HEK293 (cell line): Measurements from ENCODE around the gene NANS.

Source experiments
- CTCF ChIA-PET: fragments of 350-600 bp; formaldehyde crosslinking; extraction: SDS; loops from one replicate; lab custom pipeline; 2021; ENCODE audit warnings: antibody characterized with exemption; lab: Yijun Ruan, JAX
- POLR2A ChIA-PET: fragments of 300-600 bp; formaldehyde crosslinking; extraction: SDS; loops from one replicate; lab custom pipeline; 2020; ENCODE audit warnings: antibody characterized with exemption, inconsistent platforms; lab: Yijun Ruan, JAX
- H3K27ac ChIP-seq: fragments of 200-500 bp; sonication (Bioruptor generic); 2 replicates; pipeline ENCODE4 v1.5.1; 2014; ENCODE audit warnings: low read depth, low read length, control low read depth, inconsistent platforms; ENCODE audit errors: extremely low read depth
- H3K36me3 ChIP-seq, 2 experiments: fragments of 200-500 bp in 1 of 2; sonication (Bioruptor generic) in 1 of 2; 1 replicate in 1 of 2; 2 replicates in 1 of 2; pipeline ENCODE4 v1.5.1; 2014 to 2017; ENCODE audit warnings: inconsistent platforms in 2 of 2, low read length in 2 of 2; ENCODE audit not compliant: control insufficient read depth in 2 of 2, insufficient read depth in 1 of 2
- H3K4me1 ChIP-seq: fragments of 200-500 bp; sonication (Bioruptor generic); 2 replicates; pipeline ENCODE4 v1.5.1; 2014; ENCODE audit warnings: mild to moderate bottlenecking, low read length, inconsistent platforms; ENCODE audit not compliant: control insufficient read depth, insufficient read depth
- H3K4me3 ChIP-seq: 2 replicates; pipeline ENCODE4 v1.5.1; 2011; ENCODE audit warnings: low read depth, mild to moderate bottlenecking, control low read depth, low read length, moderate library complexity
- H3K9me3 ChIP-seq: fragments of 200-500 bp; sonication (Bioruptor generic); 2 replicates; pipeline ENCODE4 v1.5.1; 2014; ENCODE audit warnings: low read depth, low read length, inconsistent platforms; ENCODE audit not compliant: control insufficient read depth, insufficient read depth
- IKZF3 ChIP-seq: fragments of 450-650 bp; IDR thresholded peaks from 2 replicates; pipeline ENCODE4 v1.5.0; 2018; ENCODE audit warnings: missing biosample characterization, mild to moderate bottlenecking, missing genetic modification characterization, moderate library complexity
- KLF9 ChIP-seq: fragments of 450-650 bp; formaldehyde crosslinking; IDR thresholded peaks from 2 replicates; pipeline ENCODE4 v1.5.1; 2016; ENCODE audit warnings: missing biosample characterization, missing genetic modification characterization, low read depth
- MZF1 ChIP-seq: fragments of 450-650 bp; formaldehyde crosslinking; IDR thresholded peaks from 2 replicates; pipeline ENCODE4 v1.5.1; 2017; ENCODE audit warnings: missing biosample characterization, missing genetic modification characterization, borderline replicate concordance
- PATZ1 ChIP-seq: fragments of 450-650 bp; formaldehyde crosslinking; IDR thresholded peaks from 2 replicates; pipeline ENCODE4 v1.5.1; 2016; ENCODE audit warnings: missing biosample characterization, missing genetic modification characterization
- TCF7L2 ChIP-seq: IDR thresholded peaks from 2 replicates; pipeline ENCODE4 v1.6.1; 2011; ENCODE audit warnings: low read depth, mild to moderate bottlenecking, inconsistent platforms, low read length, moderate library complexity, borderline replicate concordance
- ZFHX2 ChIP-seq: fragments of 450-650 bp; formaldehyde crosslinking; conservative IDR thresholded peaks from 2 replicates; pipeline ENCODE4 v1.5.1; 2016; ENCODE audit warnings: missing biosample characterization, missing genetic modification characterization
- ZFP69B ChIP-seq: fragments of 450-650 bp; formaldehyde crosslinking; IDR thresholded peaks from 2 replicates; pipeline ENCODE4 v1.5.1; 2016; ENCODE audit warnings: missing biosample characterization, missing genetic modification characterization
- ZNF24 ChIP-seq: fragments of 450-650 bp; formaldehyde crosslinking; IDR thresholded peaks from 2 replicates; pipeline ENCODE4 v1.5.1; 2016; ENCODE audit warnings: missing biosample characterization, missing genetic modification characterization
- ZNF311 ChIP-seq: fragments of 450-650 bp; formaldehyde crosslinking; IDR thresholded peaks from 2 replicates; pipeline ENCODE4 v1.5.1; 2017; ENCODE audit warnings: missing biosample characterization, missing genetic modification characterization, borderline replicate concordance
- ZNF324 ChIP-seq: fragments of 450-650 bp; formaldehyde crosslinking; IDR thresholded peaks from 2 replicates; pipeline ENCODE4 v1.5.1; 2016; ENCODE audit warnings: missing biosample characterization, missing genetic modification characterization
- ZNF366 ChIP-seq: fragments of 450-650 bp; formaldehyde crosslinking; conservative IDR thresholded peaks from 2 replicates; pipeline ENCODE4 v1.5.1; 2016; ENCODE audit warnings: missing biosample characterization, missing genetic modification characterization
- ZNF416 ChIP-seq: fragments of 450-650 bp; formaldehyde crosslinking; IDR thresholded peaks from 2 replicates; pipeline ENCODE4 v1.5.1; 2016; ENCODE audit warnings: missing biosample characterization, missing genetic modification characterization
- ZNF449 ChIP-seq: fragments of 450-650 bp; formaldehyde crosslinking; IDR thresholded peaks from 2 replicates; pipeline ENCODE4 v1.5.1; 2017; ENCODE audit warnings: missing biosample characterization, mild to moderate bottlenecking, missing genetic modification characterization, moderate library complexity
- ZNF473 ChIP-seq: fragments of 450-650 bp; formaldehyde crosslinking; IDR thresholded peaks from 2 replicates; pipeline ENCODE4 v1.5.1; 2017; ENCODE audit warnings: missing biosample characterization, missing genetic modification characterization
- ZNF488 ChIP-seq: fragments of 450-650 bp; formaldehyde crosslinking; IDR thresholded peaks from 2 replicates; pipeline ENCODE4 v1.5.1; 2016; ENCODE audit warnings: missing biosample characterization, missing genetic modification characterization
- ZNF513 ChIP-seq: fragments of 450-650 bp; IDR thresholded peaks from 2 replicates; pipeline ENCODE4 v1.5.1; 2018; ENCODE audit warnings: missing biosample characterization, missing genetic modification characterization
- ZNF560 ChIP-seq: fragments of 450-650 bp; formaldehyde crosslinking; IDR thresholded peaks from 2 replicates; pipeline ENCODE4 v1.5.1; 2017; ENCODE audit warnings: missing biosample characterization, missing genetic modification characterization, borderline replicate concordance
- ZSCAN30 ChIP-seq: fragments of 450-650 bp; IDR thresholded peaks from 2 replicates; pipeline ENCODE4 v1.5.1; 2018; ENCODE audit warnings: missing biosample characterization, mild to moderate bottlenecking, missing genetic modification characterization, moderate library complexity

Gene NANS

GRCh38 chr9:98040212-98040611 is 16.3 kb upstream of the NANS start:
- Histone ChIP-seq H3K9me3 (no peaks in the 10 kb centered on the region), H3K4me1 (no peaks in the 10 kb centered on the region), H3K4me3 (no peak overlapping the region), H3K27ac (no peak overlapping the region)
- POLR2A ChIA-PET, result interaction anchor here (2.6 kb wide), 1 partner anchor 16 kb away, joined by 14 read pairs; the partner anchor contains the start of gene NANS
- CTCF ChIA-PET, result interaction anchor here (0.6 to 2.4 kb wide), 3 partner anchors 74 to 116 kb away, joined by 4 to 5 read pairs (median 4); no protein-coding TSS in a partner anchor
- TF ChIP-seq ZFP69B (tag by site-specific recombination), result no peak
- no peak for TF ChIP-seq ZSCAN30 (tag by site-specific recombination)
- no peak for TF ChIP-seq ZNF560 (tag by site-specific recombination)
- TF ChIP-seq ZNF366, result no peak
- TF ChIP-seq PATZ1 (tag by site-specific recombination), result no peak
- TF ChIP-seq, all 188 proteins: peak for 0
- no peaks in the 10 kb centered on the region for H3K36me3 ChIP-seq

GRCh38 chr9:98043915-98044314 is 12.6 kb upstream of the NANS start:
- ChIA-PET POLR2A (interaction anchor here (1.2 to 2.9 kb wide), 2 partner anchors 10 to 12 kb away, joined by 5 to 11 read pairs; partner anchors contain the start of gene NANS), CTCF (interaction anchor here (0.6 to 1.2 kb wide), 3 partner anchors 9 to 12 kb away, joined by 3 read pairs; no protein-coding TSS in a partner anchor)
- Histone ChIP-seq H3K36me3 (no peaks in the 10 kb centered on the region), H3K4me3 (no peak overlapping the region), H3K4me1 (no peaks in the 10 kb centered on the region), H3K27ac (no peak overlapping the region), H3K9me3 (no peaks in the 10 kb centered on the region)
- no peak for TF ChIP-seq TCF7L2
- TF ChIP-seq ZNF311 (tag by site-specific recombination), result no peak
- TF ChIP-seq ZNF473, result no peak
- no peak for TF ChIP-seq ZNF416 (tag by site-specific recombination)
- no peak for TF ChIP-seq ZNF449
- TF ChIP-seq ZFHX2, result no peak
- TF ChIP-seq MZF1 (tag by site-specific recombination), result no peak
- TF ChIP-seq ZNF488 (tag by site-specific recombination), result no peak
- TF ChIP-seq IKZF3 (tag by site-specific recombination), result no peak
- TF ChIP-seq ZNF24 (tag by site-specific recombination), result no peak
- TF ChIP-seq ZNF324 (tag by site-specific recombination), result no peak
- no peak for TF ChIP-seq KLF9 (tag by site-specific recombination)
- no peak for TF ChIP-seq ZNF513 (tag by site-specific recombination)
